Pulmonary artery endothelial cell (primary cell): Measurements from ENCODE around the gene ZNF655. TPM values are rescaled to one million over a fixed set of nuclear protein-coding genes. Genes with fewer than 3 reads are reported as not detected.
"Not testable (repeated sequence)": the region's sequence is repeated elsewhere in the genome, so short reads cannot be mapped to it uniquely, and the experiment has no call there.

Experiments
- DNase-seq: peaks from one replicate; pipeline ENCODE4 v3.0.0-alpha.2; 2011; ENCODE audit warnings: low read depth, low spot score
- total RNA-seq: library from RNA; depleted of rRNA; stranded (reverse); fragments of >200 nt; gene quantifications from 2 replicates; pipeline ENCODE4 v1.2.3, GENCODE V29; 2014

Gene ZNF655
- total RNA-seq, 1 donor from 2014 or later, result 8.2 TPM

GRCh38 chr7:99559175-99559915 lies 903 bp downstream of the ZNF655 start:
- no peak for DNase-seq

- DNase-seq, result no peak
Measured at GRCh38 chr7:99560834-99561736, 2.6 kb downstream of the ZNF655 start.

- DNase-seq, result no peak
Measured at GRCh38 chr7:99561737-99562051, 3.3 kb downstream of the ZNF655 start.

GRCh38 chr7:99562114-99562784 lies 3.8 kb downstream of the ZNF655 start:
- no peak for DNase-seq

- DNase-seq, result peak; percentile 48
Measured at GRCh38 chr7:99562832-99563231, 4.4 kb downstream of the ZNF655 start.

- DNase-seq, result no peak
Measured at GRCh38 chr7:99563650-99564049, 5.2 kb downstream of the ZNF655 start.

- not testable (repeated sequence) for DNase-seq
Measured at GRCh38 chr7:99568770-99569169, 10.3 kb downstream of the ZNF655 start.

GRCh38 chr7:99571768-99572167 lies 13.3 kb downstream of the ZNF655 start:
- DNase-seq, result no peak

GRCh38 chr7:99573257-99573656 lies 14.8 kb downstream of the ZNF655 start:
- DNase-seq, result no peak

- DNase-seq, result no peak
Measured at GRCh38 chr7:99576251-99576650, 17.8 kb downstream of the ZNF655 start.

GRCh38 chr7:99579281-99579955 lies 21.0 kb downstream of the ZNF655 start:
- no peak for DNase-seq

- no peak for DNase-seq
Measured at GRCh38 chr7:99579956-99580777, 21.7 kb downstream of the ZNF655 start.

- not testable (repeated sequence) for DNase-seq
Measured at GRCh38 chr7:99580778-99581332, 22.4 kb downstream of the ZNF655 start.

GRCh38 chr7:99588868-99589267 lies 30.4 kb downstream of the ZNF655 start:
- DNase-seq, result no peak

GRCh38 chr7:99594948-99595745 lies 36.7 kb downstream of the ZNF655 start:
- no peak for DNase-seq

- DNase-seq, result no peak
Measured at GRCh38 chr7:99596408-99596955, 38.0 kb downstream of the ZNF655 start.

GRCh38 chr7:99597762-99598501 lies 39.5 kb downstream of the ZNF655 start, which contains the start of gene TMEM225B:
Gene TMEM225B, plus strand, starts transcription at chr7:99598267. Its CDS starts 6,122 bp downstream, at chr7:99604389.
- no peak for DNase-seq

GRCh38 chr7:99599836-99600235 lies 41.4 kb downstream of the ZNF655 start:
- no peak for DNase-seq
